HCT116 (cell line): ENCODE data around the gene ARHGEF3. TPM values are rescaled to one million over a fixed set of nuclear protein-coding genes. Genes with fewer than 3 reads are reported as not detected.

Experiments used
- ATAC-seq: fragments of 200-7000 bp; cut with Tn5 transposase; 2 replicates; pipeline ENCODE4 v1.9.1; 2020; ENCODE audit warnings: mild to moderate bottlenecking, moderate library complexity
- BruUV-seq: library from RNA; stranded (reverse); fragments of 400-500 nt; replicated peaks from 2 replicates; lab custom pipeline; 2021; lab: Mats Ljungman, UMichigan
- CTCF ChIA-PET: fragments of 300-600 bp; sonication (Branson Sonifier 250); formaldehyde crosslinking; loops from one replicate; lab custom pipeline; 2021; ENCODE audit warnings: antibody characterized with exemption; lab: Charles Lee
- POLR2A ChIA-PET: fragments of 300-600, 350-600 bp; sonication (Branson Sonifier 250); formaldehyde crosslinking; loops from one replicate; lab custom pipeline; 2021; ENCODE audit warnings: antibody characterized with exemption; lab: Charles Lee
- RAD21 ChIA-PET, 2 experiments: fragments of 300-600 bp; sonication (Branson Sonifier 250); formaldehyde crosslinking; loops; one replicate each; lab custom pipeline; 2023; ENCODE audit warnings: low total read pairs in 2 of 2; ENCODE audit not compliant: uncharacterized antibody in 2 of 2, unreplicated experiment in 2 of 2, low non-redundant PET in 1 of 2; lab: Charles Lee
- DNase-seq: peaks from one replicate; pipeline ENCODE4 v3.0.0-alpha.2; 2010; ENCODE audit warnings: low read depth, low spot score
- H2AFZ ChIP-seq: fragments of 200-600 bp; shearing (Covaris generic), sonication (generic); 2 replicates; pipeline ENCODE4 v1.6.1; 2017; ENCODE audit warnings: low read depth, mixed run types, mixed read lengths, antibody characterized with exemption, low read length; ENCODE audit not compliant: poor library complexity, severe bottlenecking
- H3K27ac ChIP-seq: 2 replicates; pipeline ENCODE4 v1.5.1; 2012; ENCODE audit warnings: low read depth, low read length
- H3K27me3 ChIP-seq: fragments of 200-600 bp; sonication (generic); 2 replicates; pipeline ENCODE4 v1.6.1; 2016; ENCODE audit warnings: mixed run types, low read length, mixed read lengths; ENCODE audit not compliant: insufficient read depth
- H3K36me3 ChIP-seq, 2 experiments: fragments of 200-500 bp in 1 of 2; fragments of 200-600 bp in 1 of 2; sonication (Bioruptor generic) in 1 of 2; sonication (generic) in 1 of 2; 2 replicates each; pipeline versions ENCODE4 v1.5.1 to v1.6.1; 2014 to 2016; ENCODE audit warnings: low read length in 2 of 2, inconsistent platforms in 1 of 2, mixed read lengths in 1 of 2, mixed run types in 1 of 2; ENCODE audit not compliant: insufficient read depth in 2 of 2, control insufficient read depth in 1 of 2
- H3K4me1 ChIP-seq, 2 experiments: fragments of 200-600 bp in 1 of 2; sonication (generic) in 1 of 2; 2 replicates each; pipeline versions ENCODE4 v1.5.1 to v1.6.1; 2012 to 2017; ENCODE audit warnings: low read length in 2 of 2, inconsistent platforms in 1 of 2, mild to moderate bottlenecking in 1 of 2, mixed read lengths in 1 of 2, mixed run types in 1 of 2, moderate library complexity in 1 of 2; ENCODE audit not compliant: insufficient read depth in 2 of 2, control insufficient read depth in 1 of 2
- H3K4me2 ChIP-seq: fragments of 200-600 bp; sonication (generic); 2 replicates; pipeline ENCODE4 v1.6.1; 2017; ENCODE audit warnings: mixed run types, low read length, mixed read lengths
- H3K4me3 ChIP-seq, 2 experiments: fragments of 200-600 bp in 1 of 2; sonication (generic) in 1 of 2; replicated peaks in 1 of 2; 2 replicates each; pipeline ENCODE4 v1.5.1; 2011 to 2016; ENCODE audit warnings: low read length in 2 of 2, control low read depth in 1 of 2, low read depth in 1 of 2, mild to moderate bottlenecking in 1 of 2, mixed read lengths in 1 of 2, mixed run types in 1 of 2
- H3K79me2 ChIP-seq: fragments of 200-600 bp; sonication (generic); 2 replicates; pipeline ENCODE4 v1.6.1; 2017; ENCODE audit warnings: mild to moderate bottlenecking, mixed run types, low read length, moderate library complexity, mixed read lengths; ENCODE audit not compliant: insufficient read depth
- H3K9ac ChIP-seq: fragments of 200-600 bp; sonication (generic); 2 replicates; pipeline ENCODE4 v1.6.1; 2016; ENCODE audit warnings: low read length, mixed read lengths
- H3K9me2 ChIP-seq: fragments of 200-600 bp; sonication (generic), shearing (Covaris generic); 2 replicates; pipeline ENCODE4 v1.6.1; 2017; ENCODE audit warnings: mixed run types, mild to moderate bottlenecking, moderate library complexity; ENCODE audit not compliant: insufficient read depth
- H3K9me3 ChIP-seq, 2 experiments: fragments of 200-500 bp in 1 of 2; fragments of 200-600 bp in 1 of 2; sonication (Bioruptor generic) in 1 of 2; sonication (generic) in 1 of 2; 2 replicates each; pipeline ENCODE4 v1.6.1; 2014 to 2017; ENCODE audit warnings: low read length in 2 of 2, mixed read lengths in 2 of 2, inconsistent platforms in 1 of 2, low read depth in 1 of 2, mild to moderate bottlenecking in 1 of 2, mixed run types in 1 of 2, moderate library complexity in 1 of 2; ENCODE audit not compliant: control insufficient read depth in 1 of 2, insufficient read depth in 1 of 2
- H4K20me1 ChIP-seq: fragments of 200-600 bp; sonication (generic), shearing (Covaris generic); 2 replicates; pipeline ENCODE4 v1.6.1; 2017; ENCODE audit warnings: mixed run types, mild to moderate bottlenecking, moderate library complexity; ENCODE audit not compliant: insufficient read depth
- CEBPB ChIP-seq: IDR thresholded peaks from 2 replicates; pipeline ENCODE4 v1.6.1; 2012; ENCODE audit warnings: low read depth
- CTCF ChIP-seq, 3 experiments: fragments of 200-600 bp in 1 of 3; sonication (generic) in 1 of 3; IDR thresholded peaks in 2 of 3; conservative IDR thresholded peaks in 1 of 3; 2 replicates each; pipeline ENCODE4 v1.5.1; 2012 to 2017; ENCODE audit warnings: low read depth in 2 of 3, low read length in 2 of 3, antibody characterized with exemption in 1 of 3, borderline replicate concordance in 1 of 3, control low read depth in 1 of 3, mild to moderate bottlenecking in 1 of 3, mixed read lengths in 1 of 3, mixed run types in 1 of 3, moderate library complexity in 1 of 3; ENCODE audit not compliant: insufficient read depth in 1 of 3
- EGR1 ChIP-seq: IDR thresholded peaks from 2 replicates; pipeline ENCODE4 v1.6.1; 2012; ENCODE audit warnings: low read depth
- ELF1 ChIP-seq: IDR thresholded peaks from 2 replicates; pipeline ENCODE4 v1.6.1; 2012; ENCODE audit warnings: low read depth, borderline replicate concordance
- EZH2 ChIP-seq: fragments of 200-600 bp; sonication (generic); IDR thresholded peaks from 2 replicates; pipeline ENCODE4 v1.6.1; 2017; ENCODE audit warnings: antibody characterized with exemption, mixed run types
- EZH2phosphoT487 ChIP-seq: fragments of 200-600 bp; IDR thresholded peaks from 2 replicates; pipeline ENCODE4 v1.6.1; 2018; ENCODE audit warnings: antibody characterized with exemption, borderline replicate concordance
- JUND ChIP-seq: IDR thresholded peaks from 2 replicates; pipeline ENCODE4 v1.6.1; 2012
- POLR2AphosphoS5 ChIP-seq: IDR thresholded peaks from 2 replicates; pipeline ENCODE4 v1.6.1; 2011; ENCODE audit warnings: mild to moderate bottlenecking, low read depth, low read length, moderate library complexity
- RAD21 ChIP-seq: IDR thresholded peaks from 2 replicates; pipeline ENCODE4 v1.6.1; 2012; ENCODE audit warnings: low read depth, mild to moderate bottlenecking
- YY1 ChIP-seq: IDR thresholded peaks from 2 replicates; pipeline ENCODE4 v1.6.1; 2011; ENCODE audit warnings: low read length, low read depth, moderate library complexity, mild to moderate bottlenecking; ENCODE audit not compliant: insufficient replicate concordance; ENCODE audit errors: extremely low read depth
- ZBTB33 ChIP-seq: IDR thresholded peaks from 2 replicates; pipeline ENCODE4 v1.6.1; 2011; ENCODE audit warnings: mild to moderate bottlenecking, low read length, moderate library complexity; ENCODE audit not compliant: insufficient replicate concordance; ENCODE audit errors: extremely low read depth
- ZNF274 ChIP-seq: fragments of 200-500 bp; sonication (Bioruptor generic); IDR thresholded peaks from 2 replicates; pipeline ENCODE4 v1.6.1; 2014; ENCODE audit warnings: mild to moderate bottlenecking, low read depth, low read length, inconsistent platforms
- intact Hi-C: fragments of 100-400 bp; cut with micrococcal nuclease; formaldehyde crosslinking; loops from 2 replicates; pipeline ENCODE4 v1.10.0; 2022
- total RNA-seq: library from RNA; stranded (reverse); gene quantifications from one replicate; pipeline ENCODE4 v1.2.1, GENCODE V29; 2021; ENCODE audit not compliant: unreplicated experiment
- TF ChIP-seq, protein P1 (sequence below): IDR thresholded peaks from 2 replicates; pipeline ENCODE4 v1.6.1; 2012; ENCODE audit warnings: low read depth

ARHGEF3 gene
- total RNA-seq, 1 experiment from 2014 or later: 18.1 TPM

GRCh38 chr3:56796202-56796601, 5.5 kb downstream of the ARHGEF3 start:
- H3K27ac ChIP-seq: no peak overlapping the region
- intact Hi-C loops: no loop called here
- no peak for ATAC-seq
- H3K27me3 ChIP-seq: no peaks in the 10 kb centered on the region
- no peak overlapping the region for H3K4me3 ChIP-seq
- no peak for DNase-seq
- H2AFZ ChIP-seq: no peak overlapping the region
- TF ChIP-seq EGR1: no peak
- TF ChIP-seq YY1: no peak
- TF ChIP-seq JUND: no peak
- no peak for TF ChIP-seq ELF1
- no peak for TF ChIP-seq EZH2phosphoT487
- no peak overlapping the region for H3K9ac ChIP-seq
- ChIA-PET POLR2A (no interaction called here), RAD21 (no interaction called here), CTCF (no interaction called here)
- H3K9me2 ChIP-seq: no peaks in the 10 kb centered on the region
- no TSS peak for BruUV-seq
- peaks cover 8 to 13% of the 10 kb centered on the region in 2 experiments; a peak in 3 of 4 replicates for H3K4me1 ChIP-seq
- no peaks in the 10 kb centered on the region for H3K36me3 ChIP-seq
- no peaks in the 10 kb centered on the region for H4K20me1 ChIP-seq
- H3K9me3 ChIP-seq: no peaks in the 10 kb centered on the region
- H3K79me2 ChIP-seq: no peaks in the 10 kb centered on the region
- no peak overlapping the region for H3K4me2 ChIP-seq

DNA sequence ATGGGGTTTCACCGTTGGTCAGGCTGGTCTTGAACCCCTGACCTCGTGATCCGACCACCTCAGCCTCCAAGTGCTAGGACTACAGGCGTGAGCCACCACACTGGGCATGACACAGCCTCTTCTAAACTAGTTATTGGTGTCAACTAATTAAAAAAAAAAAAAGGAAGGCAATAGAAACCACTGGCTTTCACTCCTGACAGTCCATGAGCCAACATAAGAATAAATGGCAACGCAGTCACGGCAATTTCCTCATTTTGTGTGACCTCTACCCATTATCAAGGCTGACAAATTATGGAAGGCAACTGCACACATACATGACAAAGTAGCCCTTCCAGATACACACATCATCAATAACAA, 5.9 kb downstream of the ARHGEF3 start:
- ChIA-PET CTCF (no interaction called here), RAD21 (no interaction called here), POLR2A (no interaction called here)
- no peak overlapping the region for H3K4me3 ChIP-seq
- H2AFZ ChIP-seq: no peak overlapping the region
- H4K20me1 ChIP-seq: no peaks in the 10 kb centered on the region
- H3K4me1 ChIP-seq: peaks cover 5 to 9% of the 10 kb centered on the region in 2 experiments; a peak in 3 of 4 replicates
- intact Hi-C loops: no loop called here
- BruUV-seq: no TSS peak
- H3K9me2 ChIP-seq: no peaks in the 10 kb centered on the region
- no peak overlapping the region for H3K4me2 ChIP-seq
- no peaks in the 10 kb centered on the region for H3K9me3 ChIP-seq
- H3K27me3 ChIP-seq: no peaks in the 10 kb centered on the region
- H3K27ac ChIP-seq: no peak overlapping the region
- H3K9ac ChIP-seq: no peak overlapping the region
- H3K36me3 ChIP-seq: no peaks in the 10 kb centered on the region
- DNase-seq: no peak
- no peaks in the 10 kb centered on the region for H3K79me2 ChIP-seq
- ATAC-seq: no peak
- no peak for TF ChIP-seq POLR2AphosphoS5
- no peak for TF ChIP-seq ZNF274
- TF ChIP-seq EGR1: no peak
- TF ChIP-seq, protein P1, sequence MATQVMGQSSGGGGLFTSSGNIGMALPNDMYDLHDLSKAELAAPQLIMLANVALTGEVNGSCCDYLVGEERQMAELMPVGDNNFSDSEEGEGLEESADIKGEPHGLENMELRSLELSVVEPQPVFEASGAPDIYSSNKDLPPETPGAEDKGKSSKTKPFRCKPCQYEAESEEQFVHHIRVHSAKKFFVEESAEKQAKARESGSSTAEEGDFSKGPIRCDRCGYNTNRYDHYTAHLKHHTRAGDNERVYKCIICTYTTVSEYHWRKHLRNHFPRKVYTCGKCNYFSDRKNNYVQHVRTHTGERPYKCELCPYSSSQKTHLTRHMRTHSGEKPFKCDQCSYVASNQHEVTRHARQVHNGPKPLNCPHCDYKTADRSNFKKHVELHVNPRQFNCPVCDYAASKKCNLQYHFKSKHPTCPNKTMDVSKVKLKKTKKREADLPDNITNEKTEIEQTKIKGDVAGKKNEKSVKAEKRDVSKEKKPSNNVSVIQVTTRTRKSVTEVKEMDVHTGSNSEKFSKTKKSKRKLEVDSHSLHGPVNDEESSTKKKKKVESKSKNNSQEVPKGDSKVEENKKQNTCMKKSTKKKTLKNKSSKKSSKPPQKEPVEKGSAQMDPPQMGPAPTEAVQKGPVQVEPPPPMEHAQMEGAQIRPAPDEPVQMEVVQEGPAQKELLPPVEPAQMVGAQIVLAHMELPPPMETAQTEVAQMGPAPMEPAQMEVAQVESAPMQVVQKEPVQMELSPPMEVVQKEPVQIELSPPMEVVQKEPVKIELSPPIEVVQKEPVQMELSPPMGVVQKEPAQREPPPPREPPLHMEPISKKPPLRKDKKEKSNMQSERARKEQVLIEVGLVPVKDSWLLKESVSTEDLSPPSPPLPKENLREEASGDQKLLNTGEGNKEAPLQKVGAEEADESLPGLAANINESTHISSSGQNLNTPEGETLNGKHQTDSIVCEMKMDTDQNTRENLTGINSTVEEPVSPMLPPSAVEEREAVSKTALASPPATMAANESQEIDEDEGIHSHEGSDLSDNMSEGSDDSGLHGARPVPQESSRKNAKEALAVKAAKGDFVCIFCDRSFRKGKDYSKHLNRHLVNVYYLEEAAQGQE: no peak
- no peak for TF ChIP-seq EZH2
- TF ChIP-seq ZBTB33: no peak
- TF ChIP-seq CTCF (IDR thresholded peaks at IDR 0.05 in 2 of 3, conservative IDR thresholded peaks at IDR 0.05 in 1 of 3; ENCODE audit: borderline replicate concordance in 1 of 3, insufficient read depth in 1 of 3, low read depth in 2 of 3, low read length in 2 of 3): no peak
- TF ChIP-seq RAD21: no peak
- no peak for TF ChIP-seq CEBPB
